HL-60 (cell line): ENCODE measurements around the gene FUT8.

ENCODE experiments used
- DNase-seq, 2 experiments: peaks; one replicate each; pipeline ENCODE4 v3.0.0-alpha.2; 2010 to 2020; ENCODE audit warnings: low read depth in 1 of 2, low spot score in 1 of 2
- H3K27ac ChIP-seq: fragments of 250-450 bp; sonication (Bioruptor Pico); replicated peaks from 2 replicates; pipeline ENCODE4 v1.5.1; 2020; ENCODE audit warnings: mild to moderate bottlenecking, moderate library complexity
- H3K27me3 ChIP-seq: fragments of 250-450 bp; sonication (Bioruptor Pico); 2 replicates; pipeline ENCODE4 v1.5.1; 2021; ENCODE audit warnings: mild to moderate bottlenecking, moderate library complexity; ENCODE audit not compliant: insufficient read depth, poor library complexity, severe bottlenecking
- H3K4me3 ChIP-seq: replicated peaks from 2 replicates; pipeline ENCODE4 v1.5.1; 2011; ENCODE audit warnings: mild to moderate bottlenecking, control low read depth, low read length; ENCODE audit not compliant: insufficient read depth
- GABPA ChIP-seq: IDR thresholded peaks from 2 replicates; pipeline ENCODE4 v1.6.1; 2012; ENCODE audit warnings: low read depth
- POLR2AphosphoS5 ChIP-seq: IDR thresholded peaks from 2 replicates; pipeline ENCODE4 v1.6.1; 2012; ENCODE audit warnings: low read depth
- SPI1 ChIP-seq: IDR thresholded peaks from 2 replicates; pipeline ENCODE4 v1.6.1; 2012; ENCODE audit warnings: low read depth, mild to moderate bottlenecking, borderline replicate concordance
- TF ChIP-seq, protein P1 (sequence below): IDR thresholded peaks from 2 replicates; pipeline ENCODE4 v1.6.1; 2012; ENCODE audit warnings: low read depth; ENCODE audit not compliant: insufficient replicate concordance
- TF ChIP-seq, protein P2 (sequence below): IDR thresholded peaks from one replicate; pipeline ENCODE4 v1.5.1; 2011; ENCODE audit warnings: low read length, control low read depth, inconsistent platforms; ENCODE audit not compliant: insufficient read depth

Gene FUT8

DNA sequence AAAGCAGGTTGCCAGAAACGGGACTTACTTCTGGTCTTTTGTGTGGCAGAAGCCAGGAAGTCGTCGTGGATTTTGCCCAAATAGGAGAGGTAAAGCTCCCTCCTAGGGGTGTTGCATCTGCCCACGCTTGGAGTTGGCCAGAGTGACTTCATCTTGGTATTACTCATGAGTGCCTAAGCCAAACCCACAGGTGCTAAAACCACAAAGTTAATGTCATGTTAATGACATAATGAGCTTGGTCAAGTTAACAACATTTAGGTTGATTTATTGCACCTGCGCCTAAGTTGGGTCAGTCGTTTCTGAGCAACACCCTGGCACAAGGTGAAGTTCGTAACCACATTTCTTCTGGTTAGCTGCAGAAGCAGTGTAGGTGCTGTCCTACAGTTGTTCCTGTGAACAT, 225.2 kb downstream of the FUT8 start:
- Histone ChIP-seq H3K4me3 (no peak overlapping the region), H3K27me3 (no peaks in the 10 kb centered on the region), H3K27ac (no peak overlapping the region)
- DNase-seq = no peak
- TF ChIP-seq POLR2AphosphoS5 = no peak
- no peak for TF ChIP-seq SPI1
- TF ChIP-seq, protein P1, sequence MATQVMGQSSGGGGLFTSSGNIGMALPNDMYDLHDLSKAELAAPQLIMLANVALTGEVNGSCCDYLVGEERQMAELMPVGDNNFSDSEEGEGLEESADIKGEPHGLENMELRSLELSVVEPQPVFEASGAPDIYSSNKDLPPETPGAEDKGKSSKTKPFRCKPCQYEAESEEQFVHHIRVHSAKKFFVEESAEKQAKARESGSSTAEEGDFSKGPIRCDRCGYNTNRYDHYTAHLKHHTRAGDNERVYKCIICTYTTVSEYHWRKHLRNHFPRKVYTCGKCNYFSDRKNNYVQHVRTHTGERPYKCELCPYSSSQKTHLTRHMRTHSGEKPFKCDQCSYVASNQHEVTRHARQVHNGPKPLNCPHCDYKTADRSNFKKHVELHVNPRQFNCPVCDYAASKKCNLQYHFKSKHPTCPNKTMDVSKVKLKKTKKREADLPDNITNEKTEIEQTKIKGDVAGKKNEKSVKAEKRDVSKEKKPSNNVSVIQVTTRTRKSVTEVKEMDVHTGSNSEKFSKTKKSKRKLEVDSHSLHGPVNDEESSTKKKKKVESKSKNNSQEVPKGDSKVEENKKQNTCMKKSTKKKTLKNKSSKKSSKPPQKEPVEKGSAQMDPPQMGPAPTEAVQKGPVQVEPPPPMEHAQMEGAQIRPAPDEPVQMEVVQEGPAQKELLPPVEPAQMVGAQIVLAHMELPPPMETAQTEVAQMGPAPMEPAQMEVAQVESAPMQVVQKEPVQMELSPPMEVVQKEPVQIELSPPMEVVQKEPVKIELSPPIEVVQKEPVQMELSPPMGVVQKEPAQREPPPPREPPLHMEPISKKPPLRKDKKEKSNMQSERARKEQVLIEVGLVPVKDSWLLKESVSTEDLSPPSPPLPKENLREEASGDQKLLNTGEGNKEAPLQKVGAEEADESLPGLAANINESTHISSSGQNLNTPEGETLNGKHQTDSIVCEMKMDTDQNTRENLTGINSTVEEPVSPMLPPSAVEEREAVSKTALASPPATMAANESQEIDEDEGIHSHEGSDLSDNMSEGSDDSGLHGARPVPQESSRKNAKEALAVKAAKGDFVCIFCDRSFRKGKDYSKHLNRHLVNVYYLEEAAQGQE = no peak
- TF ChIP-seq GABPA = no peak
- TF ChIP-seq, protein P2, sequence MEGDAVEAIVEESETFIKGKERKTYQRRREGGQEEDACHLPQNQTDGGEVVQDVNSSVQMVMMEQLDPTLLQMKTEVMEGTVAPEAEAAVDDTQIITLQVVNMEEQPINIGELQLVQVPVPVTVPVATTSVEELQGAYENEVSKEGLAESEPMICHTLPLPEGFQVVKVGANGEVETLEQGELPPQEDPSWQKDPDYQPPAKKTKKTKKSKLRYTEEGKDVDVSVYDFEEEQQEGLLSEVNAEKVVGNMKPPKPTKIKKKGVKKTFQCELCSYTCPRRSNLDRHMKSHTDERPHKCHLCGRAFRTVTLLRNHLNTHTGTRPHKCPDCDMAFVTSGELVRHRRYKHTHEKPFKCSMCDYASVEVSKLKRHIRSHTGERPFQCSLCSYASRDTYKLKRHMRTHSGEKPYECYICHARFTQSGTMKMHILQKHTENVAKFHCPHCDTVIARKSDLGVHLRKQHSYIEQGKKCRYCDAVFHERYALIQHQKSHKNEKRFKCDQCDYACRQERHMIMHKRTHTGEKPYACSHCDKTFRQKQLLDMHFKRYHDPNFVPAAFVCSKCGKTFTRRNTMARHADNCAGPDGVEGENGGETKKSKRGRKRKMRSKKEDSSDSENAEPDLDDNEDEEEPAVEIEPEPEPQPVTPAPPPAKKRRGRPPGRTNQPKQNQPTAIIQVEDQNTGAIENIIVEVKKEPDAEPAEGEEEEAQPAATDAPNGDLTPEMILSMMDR = no peak

DNA sequence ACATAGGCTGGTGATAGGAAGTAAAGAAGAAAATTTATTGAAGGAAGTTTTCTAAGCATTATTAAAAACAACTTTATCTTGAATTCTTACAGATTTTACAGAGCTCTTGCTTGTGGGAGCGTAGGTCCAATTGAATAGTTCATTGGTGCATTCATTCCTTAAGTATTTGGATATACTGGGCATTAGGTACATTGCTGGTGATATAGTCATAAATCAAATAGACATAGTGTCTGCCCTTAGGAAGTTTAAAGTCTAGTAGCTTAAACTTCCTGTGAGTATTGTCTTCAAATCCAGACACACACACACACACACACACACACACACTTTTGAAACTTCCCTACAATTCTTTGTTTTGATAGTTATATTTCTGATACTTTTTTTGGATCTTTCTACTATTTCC, 226.7 kb downstream of the FUT8 start:
- Histone ChIP-seq H3K4me3 (no peak overlapping the region), H3K27ac (no peak overlapping the region), H3K27me3 (no peaks in the 10 kb centered on the region)
- DNase-seq = no peak
- TF ChIP-seq GABPA (no peak), SPI1 (no peak), POLR2AphosphoS5 (no peak)
- TF ChIP-seq, protein P1 = no peak
- TF ChIP-seq, protein P2 = no peak

DNA sequence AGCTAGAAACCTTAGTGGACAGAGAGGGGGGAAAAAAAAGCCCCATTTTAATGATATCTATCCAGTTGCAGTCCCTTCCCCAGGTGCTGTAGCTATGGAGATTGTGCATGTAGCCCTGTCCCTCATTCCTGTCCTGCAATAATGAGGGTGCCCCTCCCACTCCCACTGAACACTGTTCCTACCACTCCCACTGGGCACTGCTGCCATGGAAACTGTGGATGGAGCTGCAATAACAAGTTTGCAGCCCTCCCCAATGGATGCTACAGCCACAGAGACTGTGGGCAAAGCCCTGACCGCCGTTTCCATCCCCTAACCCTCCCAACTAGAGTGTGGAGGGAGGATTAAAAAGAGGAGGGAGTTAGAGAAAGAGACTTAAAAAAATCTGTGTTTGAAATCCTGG, 238.3 kb downstream of the FUT8 start:
- TF ChIP-seq POLR2AphosphoS5 = no peak
- no peak for TF ChIP-seq SPI1
- TF ChIP-seq, protein P2 = no peak
- TF ChIP-seq GABPA = no peak
- TF ChIP-seq, protein P1 = no peak
- no peak for DNase-seq
- H3K27ac ChIP-seq = no peak overlapping the region
- H3K27me3 ChIP-seq = no peaks in the 10 kb centered on the region
- H3K4me3 ChIP-seq = no peak overlapping the region
